IPS DF 19.7 (cell line): ENCODE data around the gene SEC61A2.

Source experiments
- DNase-seq: peaks from one replicate; pipeline ENCODE4 v3.0.0-alpha.2; 2013; ENCODE audit warnings: low read depth, low spot score

The SEC61A2 gene

GRCh38 chr10:12196531-12197211 is 67.2 kb downstream of the SEC61A2 start:
- no peak for DNase-seq

GRCh38 chr10:12198156-12198555 is 68.7 kb downstream of the SEC61A2 start:
- no peak for DNase-seq

- DNase-seq, result no peak
Observed at GRCh38 chr10:12200850-12201249, 71.4 kb downstream of the SEC61A2 start.

- no peak for DNase-seq
Observed at GRCh38 chr10:12201543-12201942, 72.1 kb downstream of the SEC61A2 start.

- DNase-seq, result no peak
Observed at GRCh38 chr10:12202226-12202625, 72.7 kb downstream of the SEC61A2 start.

- no peak for DNase-seq
Observed at GRCh38 chr10:12205082-12205481, 75.6 kb downstream of the SEC61A2 start.

- no peak for DNase-seq
Observed at GRCh38 chr10:12207114-12207513, 77.6 kb downstream of the SEC61A2 start.

GRCh38 chr10:12208460-12208859 is 79.0 kb downstream of the SEC61A2 start:
- no peak for DNase-seq

GRCh38 chr10:12212454-12212853 is 83.0 kb downstream of the SEC61A2 start:
- no peak for DNase-seq

- DNase-seq, result no peak
Observed at GRCh38 chr10:12213621-12214020, 84.1 kb downstream of the SEC61A2 start.

GRCh38 chr10:12214093-12214492 is 84.6 kb downstream of the SEC61A2 start:
- no peak for DNase-seq

- DNase-seq, result no peak
Observed at GRCh38 chr10:12214763-12215218, 85.3 kb downstream of the SEC61A2 start.
